Measurements from ENCODE around the gene RUFY1.

DNA sequence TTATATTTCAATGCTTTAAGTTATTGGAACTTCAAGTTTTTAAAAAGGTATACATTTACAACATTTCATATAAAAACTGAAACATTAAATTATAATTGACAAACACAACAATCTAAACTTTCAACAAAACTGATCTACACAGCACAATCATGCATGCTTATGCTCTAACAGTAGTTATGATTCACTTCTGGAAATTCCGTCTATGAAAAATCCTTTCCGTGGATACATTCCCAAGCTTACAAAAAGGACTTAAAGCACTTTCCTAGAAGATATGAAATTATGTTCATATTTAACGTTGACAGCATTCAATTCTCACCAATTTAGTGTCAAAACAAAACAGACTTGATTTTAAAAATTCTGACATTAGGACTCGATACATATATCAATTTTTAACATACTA is 69.4 kb downstream of the RUFY1 start:
- TF ChIP-seq CTCF (IDR thresholded peaks at IDR 0.05; ENCODE audit: insufficient read depth, low read length, poor library complexity, severe bottlenecking) (no peak), EZH2phosphoT487 (conservative IDR thresholded peaks at IDR 0.05; ENCODE audit: low read length) (no peak)
